ENCODE results near the gene MAVS. TPM values are rescaled to one million over a fixed set of nuclear protein-coding genes. Genes with fewer than 3 reads are reported as not detected.
"Not testable (repeated sequence)": the region's sequence is repeated elsewhere in the genome, so short reads cannot be mapped to it uniquely, and the experiment has no call there.

MAVS gene
- total and polyA plus RNA-seq, 2 donors (not counting 1 experiment from before 2014, with no cell fraction given) = 14.4 to 15.9 TPM

DNA sequence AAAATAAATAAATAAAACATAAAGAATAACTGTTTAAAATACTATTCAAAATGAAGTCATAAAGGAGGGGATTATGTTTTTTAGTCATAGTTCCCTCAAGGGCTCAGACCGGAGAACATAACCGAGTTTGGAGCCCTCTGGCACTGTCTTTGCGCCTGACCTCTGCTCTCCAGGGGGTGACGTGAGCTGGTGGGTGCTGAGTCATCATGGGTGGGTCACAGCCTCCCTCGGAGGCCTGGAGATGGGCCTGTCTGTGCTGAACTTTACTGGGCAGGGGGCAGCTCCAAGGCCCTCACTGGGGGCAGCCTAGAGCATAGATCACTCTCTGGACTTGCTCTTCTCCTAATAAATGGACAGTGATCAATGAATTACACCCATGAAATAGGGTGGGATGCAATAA is 3.1 kb upstream of the MAVS start:
- H3K9me3 ChIP-seq (ENCODE audit: control insufficient read depth, insufficient read depth, low read depth, low read length) = no peaks in the 10 kb centered on the region
- H3K27ac ChIP-seq (ENCODE audit: insufficient read depth, low read length) = no peak overlapping the region
- H3K79me2 ChIP-seq (ENCODE audit: control insufficient read depth, insufficient read depth, low read length) = peaks cover 21% of the 10 kb centered on the region
- TF ChIP-seq, protein P1, sequence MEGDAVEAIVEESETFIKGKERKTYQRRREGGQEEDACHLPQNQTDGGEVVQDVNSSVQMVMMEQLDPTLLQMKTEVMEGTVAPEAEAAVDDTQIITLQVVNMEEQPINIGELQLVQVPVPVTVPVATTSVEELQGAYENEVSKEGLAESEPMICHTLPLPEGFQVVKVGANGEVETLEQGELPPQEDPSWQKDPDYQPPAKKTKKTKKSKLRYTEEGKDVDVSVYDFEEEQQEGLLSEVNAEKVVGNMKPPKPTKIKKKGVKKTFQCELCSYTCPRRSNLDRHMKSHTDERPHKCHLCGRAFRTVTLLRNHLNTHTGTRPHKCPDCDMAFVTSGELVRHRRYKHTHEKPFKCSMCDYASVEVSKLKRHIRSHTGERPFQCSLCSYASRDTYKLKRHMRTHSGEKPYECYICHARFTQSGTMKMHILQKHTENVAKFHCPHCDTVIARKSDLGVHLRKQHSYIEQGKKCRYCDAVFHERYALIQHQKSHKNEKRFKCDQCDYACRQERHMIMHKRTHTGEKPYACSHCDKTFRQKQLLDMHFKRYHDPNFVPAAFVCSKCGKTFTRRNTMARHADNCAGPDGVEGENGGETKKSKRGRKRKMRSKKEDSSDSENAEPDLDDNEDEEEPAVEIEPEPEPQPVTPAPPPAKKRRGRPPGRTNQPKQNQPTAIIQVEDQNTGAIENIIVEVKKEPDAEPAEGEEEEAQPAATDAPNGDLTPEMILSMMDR (conservative IDR thresholded peaks at IDR 0.05 in 1 of 2, IDR thresholded peaks at IDR 0.05 in 1 of 2; ENCODE audit: low read depth in 1 of 2, low read length in 2 of 2) = peak in 1 of 2 donors; percentile 1
- TF ChIP-seq EZH2 (IDR thresholded peaks at IDR 0.05; ENCODE audit: low read length, missing control alignments) = no peak
- H3K27me3 ChIP-seq (ENCODE audit: control insufficient read depth, insufficient read depth, low read length) = no peaks in the 10 kb centered on the region
- H3K4me3 ChIP-seq (replicated peaks in 1 of 4; ENCODE audit: control extremely low read depth in 1 of 4, insufficient read depth in 1 of 4, low read depth in 3 of 4, low read length in 4 of 4) = no peak overlapping the region
- no peak overlapping the region for H3K9ac ChIP-seq (ENCODE audit: insufficient read depth, low read length)
- no peaks in the 10 kb centered on the region for H4K20me1 ChIP-seq (ENCODE audit: control insufficient read depth, extremely low read depth, insufficient read depth, low read length)
- peak; percentile 45 to 91 for DNase-seq (ENCODE audit: low read depth in 2 of 2)
- H3K4me2 ChIP-seq (ENCODE audit: extremely low read depth, insufficient read depth, low read length) = no peak overlapping the region
- peaks cover 7% of the 10 kb centered on the region for H3K4me1 ChIP-seq (ENCODE audit: control insufficient read depth, extremely low read depth, insufficient read depth, low read length)
- H2AFZ ChIP-seq (ENCODE audit: low read length) = no peak overlapping the region
- H3K36me3 ChIP-seq (ENCODE audit: control insufficient read depth, insufficient read depth, low read length) = no peaks in the 10 kb centered on the region

- peaks cover 26% of the 10 kb centered on the region for H3K79me2 ChIP-seq (ENCODE audit: control insufficient read depth, insufficient read depth, low read length)
- not testable (repeated sequence) for H3K9me3 ChIP-seq (ENCODE audit: control insufficient read depth, insufficient read depth, low read depth, low read length); H3K36me3 ChIP-seq (ENCODE audit: control insufficient read depth, insufficient read depth, low read length); H3K9ac ChIP-seq (ENCODE audit: insufficient read depth, low read length); DNase-seq (ENCODE audit: low read depth in 2 of 2); H3K27ac ChIP-seq (ENCODE audit: insufficient read depth, low read length); H3K27me3 ChIP-seq (ENCODE audit: control insufficient read depth, insufficient read depth, low read length); H3K4me3 ChIP-seq (replicated peaks in 1 of 4; ENCODE audit: control extremely low read depth in 1 of 4, insufficient read depth in 1 of 4, low read depth in 3 of 4, low read length in 4 of 4); H3K4me2 ChIP-seq (ENCODE audit: extremely low read depth, insufficient read depth, low read length); H4K20me1 ChIP-seq (ENCODE audit: control insufficient read depth, extremely low read depth, insufficient read depth, low read length); H2AFZ ChIP-seq (ENCODE audit: low read length); H3K4me1 ChIP-seq (ENCODE audit: control insufficient read depth, extremely low read depth, insufficient read depth, low read length)
Measured at GRCh38 chr20:3843990-3844619, 2.5 kb upstream of the MAVS start.

DNA sequence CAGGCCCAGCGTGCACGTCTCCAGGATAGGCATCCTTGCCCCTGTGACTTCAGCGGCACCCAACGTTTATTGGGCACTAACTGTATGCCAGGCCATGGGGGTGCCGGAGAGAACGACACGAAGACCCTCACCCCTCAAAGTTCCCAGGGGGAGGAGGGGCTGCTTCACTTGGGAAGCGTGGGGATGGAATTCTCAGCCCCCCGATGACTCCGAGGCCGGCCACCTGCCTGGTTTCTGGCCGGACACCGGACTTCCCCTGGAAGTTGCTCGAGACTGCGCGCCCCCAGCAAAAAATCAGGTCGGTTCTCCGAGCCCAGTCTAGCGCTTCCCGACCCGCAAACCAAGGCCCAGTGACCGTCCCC is 275 bp upstream of the MAVS start:
- H3K4me2 ChIP-seq (ENCODE audit: extremely low read depth, insufficient read depth, low read length) = peak overlapping the region; percentile 100
- H4K20me1 ChIP-seq (ENCODE audit: control insufficient read depth, extremely low read depth, insufficient read depth, low read length) = no peaks in the 10 kb centered on the region
- H3K9me3 ChIP-seq (ENCODE audit: control insufficient read depth, insufficient read depth, low read depth, low read length) = no peaks in the 10 kb centered on the region
- H3K27ac ChIP-seq (ENCODE audit: insufficient read depth, low read length) = peak overlapping the region; percentile 83
- no peak for DNase-seq (ENCODE audit: low read depth in 2 of 2)
- H3K4me1 ChIP-seq (ENCODE audit: control insufficient read depth, extremely low read depth, insufficient read depth, low read length) = peaks cover 7% of the 10 kb centered on the region
- H3K4me3 ChIP-seq (replicated peaks in 1 of 4; ENCODE audit: control extremely low read depth in 1 of 4, insufficient read depth in 1 of 4, low read depth in 3 of 4, low read length in 4 of 4) = peak overlapping the region; percentile 67 to 96 (median 93)
- no peaks in the 10 kb centered on the region for H3K36me3 ChIP-seq (ENCODE audit: control insufficient read depth, insufficient read depth, low read length)
- TF ChIP-seq, protein P1 (conservative IDR thresholded peaks at IDR 0.05 in 1 of 2, IDR thresholded peaks at IDR 0.05 in 1 of 2; ENCODE audit: low read depth in 1 of 2, low read length in 2 of 2) = no peak
- no peak for TF ChIP-seq EZH2 (IDR thresholded peaks at IDR 0.05; ENCODE audit: low read length, missing control alignments)
- H3K9ac ChIP-seq (ENCODE audit: insufficient read depth, low read length) = peak overlapping the region; percentile 91
- peaks cover 31% of the 10 kb centered on the region for H3K79me2 ChIP-seq (ENCODE audit: control insufficient read depth, insufficient read depth, low read length)
- peak overlapping the region; percentile 65 for H2AFZ ChIP-seq (ENCODE audit: low read length)
- H3K27me3 ChIP-seq (ENCODE audit: control insufficient read depth, insufficient read depth, low read length) = no peaks in the 10 kb centered on the region

Measured in fibroblast of lung (primary cell).